Activated T-helper 9 cell treated with anti-CD3 and anti-CD28 coated beads, Interleukin-2, amount 50 U/mL, for 16 hours (primary cell): ENCODE data around the gene SMAD3.

Experiments used
- DNase-seq: peaks from one replicate; pipeline ENCODE4 v3.0.0-alpha.2; 2020; ENCODE audit warnings: low read depth

Gene SMAD3

DNA sequence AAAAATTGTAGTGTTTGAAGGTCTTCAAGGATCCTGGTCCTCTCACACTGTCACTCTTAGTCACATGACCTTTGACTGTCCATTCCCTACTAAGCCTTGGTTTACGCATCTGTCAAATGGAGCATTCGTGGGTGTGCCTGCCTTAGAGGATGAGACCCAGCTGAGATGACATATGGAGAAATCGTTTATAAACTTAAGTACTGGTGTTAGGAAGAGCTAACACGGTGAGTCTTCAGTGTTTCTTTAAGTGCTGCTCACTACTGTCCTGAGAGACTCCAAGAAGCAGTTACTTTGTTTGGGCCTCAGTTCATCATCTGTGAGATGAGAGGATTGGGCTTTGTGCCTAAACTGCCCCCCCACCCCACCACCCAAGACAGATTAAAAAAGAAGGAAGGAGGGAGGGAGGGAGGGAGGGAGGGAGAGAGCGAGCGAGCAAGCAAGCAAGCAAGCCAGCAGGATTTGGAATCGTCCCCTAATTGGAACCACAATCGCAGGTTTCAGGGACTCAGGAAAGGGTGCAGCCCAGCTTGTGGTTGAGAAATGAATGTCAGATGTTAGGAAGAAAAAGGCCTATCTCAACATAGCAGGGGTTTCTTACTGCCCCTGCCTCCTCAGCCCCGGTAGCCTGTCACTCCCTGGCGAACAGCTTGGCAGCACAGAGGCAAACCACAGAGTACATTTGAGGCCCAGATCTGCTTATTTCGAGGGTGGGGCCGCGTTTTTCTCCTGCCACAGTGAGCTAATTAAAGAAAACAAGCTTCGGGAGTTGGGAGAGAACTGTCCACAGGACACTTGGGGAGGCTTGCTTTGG lies 32.7 kb downstream of the SMAD3 start:
- no peak for DNase-seq

GRCh38 chr15:67098768-67099282 lies 33.4 kb downstream of the SMAD3 start:
- no peak for DNase-seq

GRCh38 chr15:67100124-67100791 lies 34.9 kb downstream of the SMAD3 start:
- no peak for DNase-seq

DNA sequence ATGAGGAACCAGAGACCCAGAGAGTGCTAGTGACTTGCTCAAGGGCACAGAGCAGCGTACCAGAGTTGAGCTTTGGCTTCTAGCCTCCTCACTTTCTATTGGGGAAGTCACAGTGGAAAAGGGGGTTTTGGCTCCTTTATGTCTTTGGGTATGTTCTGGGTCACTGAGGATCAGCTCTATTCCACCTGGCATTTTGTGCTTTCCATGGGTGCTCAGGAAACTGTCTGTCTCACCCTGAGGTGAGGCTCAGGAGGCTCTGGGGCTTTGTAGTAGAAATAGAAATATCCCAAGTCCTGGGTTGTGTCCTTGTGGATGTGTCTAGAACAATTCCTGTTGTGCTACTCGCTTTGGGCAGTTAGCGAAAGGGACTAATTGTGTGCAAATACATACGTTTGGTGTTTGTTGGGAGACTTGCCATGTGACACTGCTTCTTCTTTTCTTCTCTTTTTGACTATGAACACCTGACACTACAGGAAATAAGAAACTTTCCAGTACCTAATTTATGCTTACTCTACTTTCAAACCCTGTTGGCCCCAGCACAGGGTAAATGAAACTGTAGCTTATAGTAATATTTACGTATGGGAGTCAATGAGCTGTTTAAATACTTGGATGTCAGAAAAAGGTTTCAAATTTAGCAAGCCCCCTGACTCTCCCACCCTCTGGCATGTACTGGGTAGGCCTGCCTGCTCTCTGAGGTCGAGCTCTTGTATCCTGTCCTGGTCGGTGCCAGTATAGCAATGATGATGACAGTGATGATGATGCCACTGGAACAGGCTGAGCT lies 35.6 kb downstream of the SMAD3 start:
- peak; percentile 53 for DNase-seq

GRCh38 chr15:67101911-67102598 lies 36.7 kb downstream of the SMAD3 start:
- no peak for DNase-seq

DNA sequence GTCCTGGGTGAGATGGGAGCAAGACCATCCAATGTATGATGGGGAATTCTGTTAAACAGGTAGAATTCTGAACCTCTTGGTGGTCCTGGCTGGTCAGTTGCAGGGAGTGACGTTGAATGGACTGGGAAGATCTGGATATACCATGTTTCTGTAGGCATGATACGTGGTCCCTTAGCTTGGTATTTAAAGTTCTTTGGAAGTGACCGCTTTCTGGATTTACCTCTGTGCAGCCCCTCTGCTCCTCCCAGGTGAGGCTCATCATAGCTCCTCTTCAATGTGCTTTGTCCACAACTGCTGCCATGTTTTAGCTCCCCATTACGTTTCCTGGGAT lies 37.2 kb downstream of the SMAD3 start:
- no peak for DNase-seq

DNA sequence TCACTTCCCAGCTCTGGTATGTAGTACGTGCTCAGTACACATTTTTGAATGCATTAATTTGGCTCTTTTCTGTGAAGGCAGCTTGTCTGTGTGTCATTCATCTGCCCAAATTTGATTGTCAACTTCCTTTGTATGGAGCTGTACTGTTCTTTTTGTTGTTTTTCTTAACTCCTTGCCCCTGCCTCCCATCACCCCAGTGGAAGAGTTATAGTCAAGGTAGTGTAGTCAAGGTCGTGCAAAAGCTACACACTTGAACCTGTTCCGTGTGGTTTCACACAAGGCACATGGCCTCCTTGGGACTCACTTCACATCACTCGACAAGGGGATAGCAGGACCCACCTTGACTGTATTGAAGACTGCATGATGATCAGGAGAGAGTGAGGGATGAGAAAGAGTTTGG lies 37.6 kb downstream of the SMAD3 start:
- DNase-seq: no peak

GRCh38 chr15:67103432-67103831 lies 38.0 kb downstream of the SMAD3 start:
- no peak for DNase-seq

DNA sequence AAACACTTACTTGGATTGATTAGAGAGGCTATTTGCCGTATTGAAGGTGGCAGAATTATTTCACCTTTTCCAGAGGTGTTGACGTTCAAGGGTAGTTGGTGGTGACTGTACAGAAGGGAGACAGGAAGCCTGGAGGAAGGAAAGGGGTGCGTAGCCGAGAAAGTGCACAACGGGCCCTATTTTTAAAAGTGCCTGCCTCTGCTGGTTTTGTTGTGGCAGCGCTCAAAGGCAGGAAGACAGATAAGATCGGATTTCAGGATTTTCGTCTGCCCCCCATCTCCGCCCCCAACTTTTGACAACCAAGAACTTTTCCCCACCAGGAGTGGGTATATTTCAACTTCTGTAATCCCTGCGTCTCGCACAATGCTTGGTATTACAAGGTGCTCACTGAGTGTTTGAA lies 38.5 kb downstream of the SMAD3 start:
- no peak for DNase-seq

GRCh38 chr15:67104510-67104909 lies 39.1 kb downstream of the SMAD3 start:
- DNase-seq: no peak

DNA sequence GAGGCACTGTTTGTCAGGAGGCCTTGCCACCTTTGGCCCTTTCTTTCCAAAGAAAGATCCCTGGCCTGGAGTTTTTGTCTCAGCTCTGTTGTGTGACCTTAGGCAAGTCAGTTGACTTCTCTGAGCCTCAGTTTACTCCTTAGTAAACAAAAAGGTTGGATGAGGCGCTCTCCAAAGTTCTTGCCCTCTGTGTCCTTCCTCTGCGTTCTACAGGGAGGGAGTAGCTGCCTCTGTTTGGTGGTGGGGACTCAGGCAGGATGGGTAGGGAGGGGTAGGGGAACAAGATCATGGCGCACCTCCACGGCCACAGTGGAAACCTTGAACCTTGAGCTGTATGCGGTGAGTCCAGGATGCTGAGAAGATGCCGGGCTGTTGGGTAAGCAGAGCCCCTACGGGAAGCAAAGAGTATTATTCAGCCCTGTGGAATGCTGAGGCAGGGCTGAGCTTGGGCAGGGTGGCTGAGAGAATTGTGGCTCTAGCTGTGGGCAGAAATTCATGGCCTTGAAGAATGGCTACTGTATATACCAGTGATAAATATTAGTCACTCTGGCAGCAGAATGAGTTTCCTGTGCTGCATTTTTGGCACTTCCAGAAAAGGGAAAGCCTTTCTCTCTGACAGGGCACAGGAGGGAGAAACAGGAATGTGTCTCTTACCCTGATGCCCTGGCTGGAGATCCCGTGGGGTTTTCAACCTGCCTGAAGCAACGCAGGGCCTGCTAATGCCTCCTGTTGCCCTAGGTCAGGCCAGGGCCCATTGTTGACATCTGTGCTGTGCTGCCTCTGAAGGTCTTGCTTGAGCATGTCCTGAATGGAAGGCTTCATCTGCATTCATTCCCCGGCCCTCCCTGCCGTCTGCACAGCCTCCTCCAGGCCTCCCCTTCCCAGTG lies 39.9 kb downstream of the SMAD3 start:
- no peak for DNase-seq

DNA sequence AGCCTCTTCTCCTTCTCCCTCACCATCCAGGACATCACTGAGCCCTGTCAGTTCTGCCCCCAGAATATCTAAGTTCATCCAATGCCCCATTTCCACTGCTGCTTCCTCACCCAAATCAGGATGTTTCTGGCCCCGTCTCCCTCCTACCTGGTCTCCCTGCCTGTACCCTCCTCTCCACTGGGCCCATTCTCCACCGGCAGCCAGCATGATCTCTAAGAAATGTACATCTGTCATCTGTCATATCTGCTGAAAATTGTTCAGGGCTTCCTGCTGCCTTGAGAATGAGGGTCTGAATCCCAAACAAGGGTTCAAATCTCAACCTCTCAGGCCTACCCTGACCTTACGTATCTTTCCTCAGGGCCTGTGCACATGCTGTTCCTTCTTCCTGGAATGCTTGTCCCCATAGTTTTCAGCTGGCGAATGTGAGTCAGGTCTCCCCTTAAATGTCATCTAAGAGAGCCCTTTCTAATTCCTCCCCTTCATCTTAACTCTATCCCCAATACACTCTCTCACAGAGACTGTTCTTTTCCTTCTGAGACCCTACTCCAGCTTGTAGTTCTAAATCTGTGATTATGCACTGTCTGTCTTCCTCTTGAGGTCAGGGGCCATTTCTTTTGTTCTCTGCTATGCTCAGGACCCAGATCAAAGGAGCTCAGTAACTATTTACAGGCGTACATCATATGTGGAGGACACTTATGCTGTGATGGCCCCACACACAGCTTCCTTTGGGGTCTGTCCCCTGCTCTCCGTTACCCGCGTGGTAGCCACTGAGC lies 40.8 kb downstream of the SMAD3 start:
- DNase-seq: no peak

DNA sequence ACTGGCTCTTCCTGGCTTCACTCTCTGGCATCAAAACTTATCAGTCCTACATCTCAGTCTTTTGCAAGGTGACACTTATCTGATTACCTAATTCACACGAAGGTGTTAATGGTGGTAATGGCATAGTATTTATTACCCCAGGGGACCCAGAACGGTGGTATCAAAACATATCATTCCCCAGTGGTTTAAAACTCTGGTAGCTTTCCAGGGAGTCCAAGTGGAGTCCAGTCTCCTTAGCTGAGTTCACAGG lies 41.3 kb downstream of the SMAD3 start:
- no peak for DNase-seq

DNA sequence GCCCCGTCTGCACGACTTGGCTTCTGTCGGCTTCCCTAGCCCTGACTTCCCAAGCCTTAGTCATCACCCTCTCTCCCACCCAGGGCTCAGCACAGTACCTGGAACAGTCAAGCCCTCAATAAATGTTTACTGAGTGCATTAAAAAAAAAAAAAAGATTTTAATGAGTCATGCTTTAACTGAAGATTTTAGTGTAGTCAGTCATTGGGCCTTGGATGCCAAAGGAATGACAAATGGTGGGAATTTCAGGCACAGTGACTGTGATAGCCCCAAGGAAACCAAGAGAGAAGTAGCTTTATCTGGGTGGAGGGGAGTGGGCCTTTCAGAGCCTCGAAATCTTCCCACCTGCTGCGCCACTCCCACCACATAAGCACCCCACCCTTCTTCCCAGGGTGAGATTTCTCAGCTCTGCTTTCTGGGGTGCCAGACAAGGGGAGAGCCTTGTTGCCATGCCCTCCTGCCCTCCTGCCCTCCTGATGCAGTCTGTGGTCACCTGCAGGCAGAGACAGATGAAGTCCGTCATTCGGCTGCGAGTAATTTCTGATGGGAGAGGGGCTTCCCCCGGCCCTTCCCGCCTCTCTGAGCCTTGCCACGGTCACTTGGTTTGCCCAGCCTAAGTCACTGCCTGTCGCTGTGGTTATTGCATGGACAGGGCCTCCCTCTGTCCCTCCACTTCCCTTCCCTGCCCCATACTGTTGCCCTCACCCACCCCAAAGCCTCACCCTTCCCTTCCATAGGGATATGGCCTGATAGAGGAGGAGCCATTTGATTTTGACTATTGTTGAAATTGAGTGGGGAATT lies 41.8 kb downstream of the SMAD3 start:
- no peak for DNase-seq

GRCh38 chr15:67108122-67108961 lies 42.9 kb downstream of the SMAD3 start:
- DNase-seq: no peak

DNA sequence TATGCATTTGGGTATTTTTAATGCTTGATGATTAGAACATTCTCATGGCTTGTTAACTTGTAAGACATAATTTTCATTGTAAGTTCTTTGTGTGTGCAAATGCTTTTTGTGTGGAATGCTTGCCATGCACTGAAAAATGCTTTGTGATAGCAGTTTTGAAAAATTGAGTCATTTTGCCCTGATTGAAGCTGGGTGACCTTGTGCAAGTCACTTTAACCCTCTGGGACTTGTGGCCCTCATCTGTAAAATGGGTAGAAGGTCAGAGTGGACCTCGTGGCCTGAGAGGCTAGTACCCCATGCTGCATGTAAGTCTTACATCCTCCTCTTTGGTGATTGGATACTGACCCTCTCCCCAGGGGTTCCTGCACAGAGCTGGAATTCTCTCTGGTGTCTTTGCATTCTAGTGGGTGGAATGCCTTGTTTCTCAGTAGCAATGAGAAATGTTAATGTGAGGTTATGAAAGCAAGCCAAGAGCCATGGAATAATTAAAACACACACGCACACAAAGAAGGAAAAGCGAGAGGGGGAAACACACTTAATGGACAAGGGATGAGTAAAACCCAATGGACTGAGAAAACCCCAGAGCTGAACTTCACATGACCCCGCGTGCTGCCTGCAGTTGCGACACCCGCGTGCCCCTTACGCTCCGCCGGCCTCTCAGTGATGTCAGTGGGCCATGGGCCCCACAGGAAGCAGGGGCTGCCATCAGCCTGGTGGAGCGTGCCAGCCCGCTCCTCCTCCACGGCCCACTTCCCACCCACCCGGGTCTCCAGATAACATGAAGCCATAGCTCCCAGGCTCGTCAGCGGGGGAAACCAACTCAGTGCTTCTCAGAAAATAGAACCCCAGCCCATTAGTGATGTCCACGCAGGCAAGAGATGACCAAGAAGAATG lies 44.0 kb downstream of the SMAD3 start:
- no peak for DNase-seq

DNA sequence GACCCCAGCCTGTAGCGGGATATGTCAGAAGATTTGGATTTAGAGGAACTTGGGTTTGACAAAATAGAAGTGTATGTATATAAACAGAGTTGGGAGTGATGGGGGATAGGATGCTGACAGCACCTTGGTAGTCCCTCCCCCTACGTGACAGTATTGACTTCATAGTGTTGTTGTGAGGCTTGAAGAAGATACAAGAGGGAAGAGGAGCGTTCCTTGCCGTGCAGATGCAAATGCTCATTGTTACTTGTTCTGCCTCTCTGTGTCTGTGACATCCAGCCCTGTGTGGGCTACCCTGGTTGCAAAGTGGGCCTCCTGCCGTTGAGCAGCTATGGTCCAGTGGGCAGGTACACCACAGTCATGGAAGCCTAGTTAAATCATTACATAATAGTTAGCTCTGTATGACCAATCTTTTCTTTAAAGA lies 45.0 kb downstream of the SMAD3 start:
- DNase-seq: no peak
